HL-60/S4 treated with retinoic acid at 250 ng/mL for 4 days and 3 days (cell line): ENCODE measurements around the gene TEX10.
"Not testable (repeated sequence)": the region's sequence is repeated elsewhere in the genome, so short reads cannot be mapped to it uniquely, and the experiment has no call there.

Source experiments
- in situ Hi-C: fragments of 300-500 bp; cut with MboI; formaldehyde crosslinking; loops from 2 replicates; pipeline ENCODE4 v1.7.0; 2022; ENCODE audit warnings: low sequenced_read_pairs

TEX10 gene

GRCh38 chr9:100352727-100353505, at the start of gene TEX10:
Gene TEX10 (minus strand): TSS chr9:100352942. CDS start chr9:100349363, 3,579 bp downstream.
- in situ Hi-C loops, result no loop called here

- in situ Hi-C loops, result no loop called here
These were observed 48.3 kb upstream of the TEX10 start for GRCh38 chr9:100401042-100401441.

GRCh38 chr9:100397529-100398266, 45.0 kb upstream of the TEX10 start:
- in situ Hi-C loops, result no loop called here

GRCh38 chr9:100396769-100397168, 44.0 kb upstream of the TEX10 start:
- in situ Hi-C loops, result no loop called here

- in situ Hi-C loops, result no loop called here
These were observed 42.1 kb upstream of the TEX10 start for GRCh38 chr9:100394816-100395215.

- in situ Hi-C loops, result no loop called here
These were observed 41.4 kb upstream of the TEX10 start for GRCh38 chr9:100394032-100394695.

GRCh38 chr9:100392989-100393388, 40.2 kb upstream of the TEX10 start:
- in situ Hi-C loops, result not testable (repeated sequence)

GRCh38 chr9:100379862-100380261, 27.1 kb upstream of the TEX10 start:
- in situ Hi-C loops, result no loop called here

GRCh38 chr9:100377015-100377414, 24.3 kb upstream of the TEX10 start:
- in situ Hi-C loops, result no loop called here

- in situ Hi-C loops, result no loop called here
These were observed 22.9 kb upstream of the TEX10 start for GRCh38 chr9:100375658-100376057.

- in situ Hi-C loops, result no loop called here
These were observed 19.9 kb upstream of the TEX10 start for GRCh38 chr9:100372648-100373047.

GRCh38 chr9:100370064-100370723, 17.5 kb upstream of the TEX10 start:
- in situ Hi-C loops, result no loop called here

- in situ Hi-C loops, result no loop called here
These were observed 15.9 kb upstream of the TEX10 start for GRCh38 chr9:100368672-100369071.

GRCh38 chr9:100366121-100366520, 13.4 kb upstream of the TEX10 start:
- in situ Hi-C loops, result no loop called here

GRCh38 chr9:100364013-100364412, 11.3 kb upstream of the TEX10 start:
- in situ Hi-C loops, result no loop called here

GRCh38 chr9:100359057-100359456, 6.3 kb upstream of the TEX10 start:
- in situ Hi-C loops, result no loop called here

GRCh38 chr9:100357501-100357900, 4.8 kb upstream of the TEX10 start:
- in situ Hi-C loops, result no loop called here

GRCh38 chr9:100355561-100355960, 2.8 kb upstream of the TEX10 start:
- in situ Hi-C loops, result no loop called here

GRCh38 chr9:100354121-100354800, 1.5 kb upstream of the TEX10 start:
- in situ Hi-C loops, result no loop called here

GRCh38 chr9:100352201-100352726, 478 bp downstream of the TEX10 start:
- in situ Hi-C loops, result no loop called here
